GM10847 (cell line): ENCODE measurements around the gene NFE2L1.

Experiments used
- POLR2A ChIP-seq: IDR thresholded peaks from 2 replicates; pipeline ENCODE4 v1.6.1; 2011; ENCODE audit not compliant: insufficient read length; ENCODE audit errors: extremely low read depth

NFE2L1 gene, protein sequence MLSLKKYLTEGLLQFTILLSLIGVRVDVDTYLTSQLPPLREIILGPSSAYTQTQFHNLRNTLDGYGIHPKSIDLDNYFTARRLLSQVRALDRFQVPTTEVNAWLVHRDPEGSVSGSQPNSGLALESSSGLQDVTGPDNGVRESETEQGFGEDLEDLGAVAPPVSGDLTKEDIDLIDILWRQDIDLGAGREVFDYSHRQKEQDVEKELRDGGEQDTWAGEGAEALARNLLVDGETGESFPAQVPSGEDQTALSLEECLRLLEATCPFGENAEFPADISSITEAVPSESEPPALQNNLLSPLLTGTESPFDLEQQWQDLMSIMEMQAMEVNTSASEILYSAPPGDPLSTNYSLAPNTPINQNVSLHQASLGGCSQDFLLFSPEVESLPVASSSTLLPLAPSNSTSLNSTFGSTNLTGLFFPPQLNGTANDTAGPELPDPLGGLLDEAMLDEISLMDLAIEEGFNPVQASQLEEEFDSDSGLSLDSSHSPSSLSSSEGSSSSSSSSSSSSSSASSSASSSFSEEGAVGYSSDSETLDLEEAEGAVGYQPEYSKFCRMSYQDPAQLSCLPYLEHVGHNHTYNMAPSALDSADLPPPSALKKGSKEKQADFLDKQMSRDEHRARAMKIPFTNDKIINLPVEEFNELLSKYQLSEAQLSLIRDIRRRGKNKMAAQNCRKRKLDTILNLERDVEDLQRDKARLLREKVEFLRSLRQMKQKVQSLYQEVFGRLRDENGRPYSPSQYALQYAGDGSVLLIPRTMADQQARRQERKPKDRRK

DNA sequence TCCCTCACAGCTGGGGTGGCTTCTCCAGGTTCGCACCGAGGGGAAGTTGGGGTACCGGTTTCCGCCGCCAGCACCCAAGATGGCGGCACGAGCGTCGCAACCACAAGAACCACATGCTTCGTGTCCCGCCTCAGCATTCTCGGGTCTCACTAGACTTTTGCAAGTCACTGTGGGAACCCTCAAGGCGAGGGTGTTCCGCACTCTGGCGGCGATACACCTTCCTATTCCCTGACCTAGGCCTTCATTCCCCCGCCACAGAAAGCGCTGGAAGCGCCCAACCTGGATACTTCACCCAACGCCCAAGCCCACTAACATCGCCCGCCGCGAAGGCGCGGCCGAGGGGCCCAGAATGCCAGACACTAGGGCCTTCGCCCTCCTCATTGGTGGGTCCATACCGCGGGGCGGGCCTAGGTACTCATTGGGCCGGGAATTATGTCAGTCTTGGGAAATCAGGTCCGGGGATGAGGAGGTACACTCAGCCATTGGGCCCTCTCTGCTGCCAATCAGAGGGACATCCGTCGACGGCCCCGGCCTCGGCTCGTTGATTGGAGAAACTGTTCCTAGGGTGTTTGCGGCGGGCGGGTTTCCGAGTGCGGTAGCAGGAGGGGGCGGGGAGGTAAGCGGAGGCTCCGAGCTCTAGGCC, at the start of gene NFE2L1:
NFE2L1 (plus strand) TSS at position 619 of the 643 bp plus-strand sequence. CDS start 2,760 bp downstream, outside the sequence.
- peak; percentile 59 for TF ChIP-seq POLR2A

DNA sequence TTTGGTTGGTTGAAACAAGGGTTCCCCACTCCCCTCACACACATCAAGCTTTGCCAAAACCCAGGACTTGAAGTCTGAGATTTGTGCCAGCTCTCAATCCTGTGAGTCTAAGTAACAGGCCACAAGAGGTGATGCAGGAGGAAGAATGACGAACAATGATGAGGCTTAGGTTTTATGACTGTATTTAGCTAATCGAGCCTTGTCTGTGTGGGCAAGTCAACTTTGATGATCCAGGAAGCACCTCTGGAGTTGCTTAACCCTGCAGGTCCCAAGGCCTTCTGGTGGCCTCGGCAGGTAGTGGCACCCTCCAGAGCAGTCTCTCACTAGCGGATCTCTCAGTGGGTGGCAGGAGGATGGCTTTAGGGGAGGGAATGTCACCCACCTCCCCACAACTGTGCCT, 48.6 kb upstream of the NFE2L1 start:
- no peak for TF ChIP-seq POLR2A

- no peak for TF ChIP-seq POLR2A
Observed at GRCh38 chr17:48001197-48001596, 47.0 kb upstream of the NFE2L1 start.

GRCh38 chr17:48002266-48002915, 45.8 kb upstream of the NFE2L1 start:
- TF ChIP-seq POLR2A: no peak

GRCh38 chr17:48002916-48003416, 45.2 kb upstream of the NFE2L1 start:
- no peak for TF ChIP-seq POLR2A

DNA sequence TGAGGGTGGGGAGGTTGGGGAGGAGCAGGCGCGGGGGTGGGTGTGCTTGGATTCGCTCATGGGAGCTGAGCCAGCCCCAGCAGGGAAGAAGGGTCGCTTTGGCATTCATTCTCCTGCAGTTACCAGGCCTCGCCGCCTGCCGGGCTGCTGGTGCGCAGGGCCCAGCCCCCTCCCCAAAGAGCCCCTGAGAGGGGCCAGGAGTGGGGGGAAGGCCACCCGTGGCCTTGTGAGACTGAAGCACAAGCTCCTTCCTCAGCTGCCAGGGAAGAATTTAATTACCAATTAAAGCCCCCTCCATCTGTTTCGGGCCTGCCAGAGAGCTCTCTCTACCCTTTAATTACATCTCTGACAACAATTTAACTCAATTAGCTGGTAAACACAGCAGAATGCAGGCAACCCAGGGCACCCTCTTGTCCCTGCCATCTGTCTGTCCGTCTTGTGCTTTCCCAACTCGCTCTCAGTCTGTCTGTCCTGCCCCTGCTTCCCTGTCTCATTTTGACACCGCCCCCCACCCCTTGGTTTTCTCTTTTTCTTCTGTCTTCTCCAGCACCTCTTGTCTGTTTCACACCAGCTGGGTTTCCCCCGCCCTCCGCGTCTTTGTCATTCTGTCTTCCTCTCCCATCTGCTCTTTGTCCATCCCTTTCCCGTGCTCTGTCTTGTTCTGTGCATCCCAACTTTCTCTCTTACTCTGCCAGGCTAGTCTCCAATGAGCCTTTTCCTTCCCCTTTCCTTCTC, 44.6 kb upstream of the NFE2L1 start:
- TF ChIP-seq POLR2A: no peak

- no peak for TF ChIP-seq POLR2A
Observed at GRCh38 chr17:48004983-48005382, 43.2 kb upstream of the NFE2L1 start.

DNA sequence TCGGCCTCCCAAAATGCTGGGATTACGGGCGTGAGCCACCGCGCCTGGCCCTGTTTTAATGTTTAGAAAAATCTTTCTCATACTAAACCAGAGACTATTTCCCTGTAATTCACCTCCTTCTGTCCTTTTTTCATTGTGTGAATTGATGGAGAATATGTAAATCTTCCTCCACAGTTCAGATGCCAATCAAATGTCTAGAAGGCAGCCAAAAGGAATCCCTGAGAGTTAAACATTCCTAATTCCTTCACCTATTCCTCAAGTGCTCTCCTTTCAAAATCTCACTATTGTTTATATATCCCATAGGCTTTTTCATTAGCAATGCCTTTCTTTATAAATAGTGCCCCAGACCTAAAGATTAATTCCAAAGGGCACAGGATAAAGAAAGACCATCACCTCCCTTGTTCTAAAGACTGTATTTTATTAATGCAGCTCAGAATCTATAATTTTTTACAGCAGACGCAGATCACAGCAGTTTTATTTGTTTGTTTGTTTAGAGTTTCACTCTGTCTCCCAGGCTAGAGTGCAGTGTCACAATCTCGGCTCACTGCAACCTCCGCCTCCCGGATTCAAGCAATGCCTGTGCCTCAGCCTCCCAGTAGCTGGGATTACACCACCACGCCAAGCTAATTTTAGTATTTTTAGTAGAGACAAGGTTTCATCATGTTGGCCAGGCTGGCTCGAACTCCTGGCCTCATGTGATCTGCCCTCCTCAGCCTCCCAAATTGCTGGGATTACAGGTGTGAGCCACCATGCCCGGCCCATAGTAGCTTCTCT, 41.0 kb upstream of the NFE2L1 start:
- TF ChIP-seq POLR2A: no peak

DNA sequence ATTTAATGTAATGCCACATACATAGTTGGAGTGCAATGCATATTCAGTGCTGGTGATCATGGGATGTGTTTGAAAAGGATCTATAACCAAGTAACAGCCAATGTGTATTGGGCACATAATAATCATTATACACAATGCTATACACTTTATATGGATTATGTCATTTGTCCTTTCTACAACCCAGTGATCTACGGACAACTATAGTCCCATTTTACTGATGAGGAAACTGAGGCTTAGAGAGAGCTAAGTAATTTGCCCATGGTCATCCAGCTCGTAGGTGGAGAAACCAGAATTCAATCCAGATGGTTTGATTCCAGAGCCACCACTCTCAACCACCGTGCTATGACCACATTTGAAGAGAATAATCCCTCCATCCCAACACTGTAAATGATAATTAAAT, 38.0 kb upstream of the NFE2L1 start:
- TF ChIP-seq POLR2A: no peak

- no peak for TF ChIP-seq POLR2A
Observed at GRCh38 chr17:48011405-48012150, 36.6 kb upstream of the NFE2L1 start.

GRCh38 chr17:48012151-48012520, 36.0 kb upstream of the NFE2L1 start:
- no peak for TF ChIP-seq POLR2A

GRCh38 chr17:48012654-48013053, 35.5 kb upstream of the NFE2L1 start:
- TF ChIP-seq POLR2A: no peak
